HG02798 (cell line): ENCODE measurements around the gene ARHGAP4.

Experiments used
- ATAC-seq: cut with Tn5 transposase; IDR thresholded peaks from one replicate; pipeline ENCODE4 v1.9.1; 2021; ENCODE audit warnings: mild to moderate bottlenecking; ENCODE audit not compliant: unreplicated experiment, poor library complexity

The ARHGAP4 gene

DNA sequence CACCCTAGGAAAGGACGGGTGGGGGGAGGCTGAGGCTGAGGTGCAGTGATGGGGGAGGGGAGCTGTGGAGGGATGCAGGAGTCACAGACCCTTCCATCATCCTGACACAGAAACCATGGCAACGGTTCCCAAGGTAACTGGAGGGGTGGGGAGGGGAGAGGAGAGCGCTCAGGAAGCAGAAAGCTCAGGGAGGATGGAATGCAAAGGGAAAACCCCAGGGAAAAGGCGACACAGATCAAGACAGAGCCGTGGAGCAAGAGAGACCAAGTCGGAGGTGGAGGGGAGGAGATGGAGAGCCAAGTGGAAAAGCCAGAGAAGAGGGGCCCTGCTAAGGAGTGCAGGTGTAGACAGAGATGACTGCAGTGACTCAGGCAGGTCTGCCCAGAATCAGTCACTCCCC is 54.6 kb downstream of the ARHGAP4 start:
- ATAC-seq = no peak

DNA sequence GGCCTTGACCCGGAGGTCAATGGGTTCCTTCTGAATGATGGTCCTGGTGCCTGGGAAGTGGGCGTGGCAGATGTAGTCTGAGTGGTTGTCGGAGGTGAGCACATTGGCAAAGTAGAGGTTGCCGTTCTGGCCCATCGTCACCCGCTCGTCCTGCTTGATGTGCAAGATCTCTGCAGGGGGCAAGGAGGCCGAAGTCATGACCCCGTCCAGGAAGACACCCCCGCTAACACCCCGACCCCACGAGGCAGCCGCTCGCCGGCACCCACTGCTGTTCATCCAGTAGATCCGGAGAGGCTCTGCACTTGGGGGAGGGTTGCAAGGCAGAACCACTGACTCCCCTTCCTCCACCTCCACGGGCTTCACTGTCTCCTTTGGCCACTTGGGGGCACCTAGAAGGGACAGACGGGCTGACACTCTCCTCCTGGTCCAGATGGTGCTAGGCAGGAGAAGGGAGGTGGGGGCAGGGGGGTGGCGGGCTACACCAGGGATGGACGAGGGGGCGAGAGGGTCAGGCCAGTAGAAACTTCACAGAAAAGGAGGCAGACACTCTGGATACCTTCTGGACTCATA is 55.2 kb downstream of the ARHGAP4 start:
- no peak for ATAC-seq

DNA sequence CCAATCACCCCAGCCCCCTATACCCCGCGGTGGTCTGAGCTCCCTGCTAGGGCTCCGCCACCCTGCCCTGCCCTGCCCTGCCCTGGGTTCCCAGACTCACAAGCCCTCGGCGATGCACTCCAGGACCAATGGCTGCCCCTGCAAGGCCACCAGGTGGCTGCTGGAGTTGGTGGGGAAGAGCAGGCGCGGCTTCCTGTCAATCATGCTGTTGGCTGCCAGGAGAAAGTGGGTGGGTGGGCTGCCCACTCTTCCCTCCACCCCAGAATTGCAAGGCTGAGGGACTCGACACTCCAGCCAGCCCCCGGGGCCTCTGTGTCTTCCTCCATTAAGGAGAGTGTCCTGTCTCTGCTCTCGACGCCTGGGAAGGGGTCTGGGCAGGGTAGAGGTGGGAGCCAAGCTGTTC is 55.8 kb downstream of the ARHGAP4 start:
- no peak for ATAC-seq

DNA sequence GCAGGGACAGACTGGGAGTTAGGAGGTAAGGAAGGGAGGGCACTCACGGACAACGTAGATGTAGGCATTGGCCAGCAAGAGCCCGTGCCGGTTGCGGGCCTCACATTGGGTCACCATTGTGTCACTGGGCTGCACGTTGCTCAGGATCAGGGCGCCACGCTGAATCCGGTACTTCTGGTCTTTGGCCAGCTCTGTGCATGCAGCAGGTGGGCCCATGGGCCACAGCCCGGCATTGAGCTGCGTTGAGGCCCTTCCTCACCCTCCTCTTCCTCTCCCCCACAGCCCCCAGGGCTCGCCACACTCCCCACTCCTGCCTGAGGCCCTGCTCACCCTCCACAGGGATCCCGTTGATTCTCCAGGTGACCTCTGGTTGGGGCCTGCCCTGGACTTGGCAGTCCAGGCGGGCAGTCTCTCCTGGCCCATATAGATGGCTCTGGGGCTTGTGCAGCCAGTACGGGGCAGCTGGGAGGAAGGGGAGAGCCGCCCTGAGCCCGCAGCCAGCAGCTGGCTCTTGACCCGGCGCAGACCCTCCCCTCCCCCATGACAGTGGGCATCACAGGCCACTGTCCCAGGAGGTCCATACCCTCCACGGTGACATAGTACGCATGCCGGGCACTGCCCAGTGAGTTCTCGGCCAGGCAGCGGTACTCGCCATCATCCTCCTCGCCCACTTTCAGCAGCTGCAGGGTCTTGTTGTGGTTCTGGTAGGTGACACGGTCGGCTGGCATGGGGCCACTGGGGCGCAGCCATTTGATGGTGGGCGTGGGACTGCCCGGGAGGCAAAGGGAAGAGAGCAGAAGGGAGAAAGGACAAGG is 56.4 kb downstream of the ARHGAP4 start:
- no peak for ATAC-seq

DNA sequence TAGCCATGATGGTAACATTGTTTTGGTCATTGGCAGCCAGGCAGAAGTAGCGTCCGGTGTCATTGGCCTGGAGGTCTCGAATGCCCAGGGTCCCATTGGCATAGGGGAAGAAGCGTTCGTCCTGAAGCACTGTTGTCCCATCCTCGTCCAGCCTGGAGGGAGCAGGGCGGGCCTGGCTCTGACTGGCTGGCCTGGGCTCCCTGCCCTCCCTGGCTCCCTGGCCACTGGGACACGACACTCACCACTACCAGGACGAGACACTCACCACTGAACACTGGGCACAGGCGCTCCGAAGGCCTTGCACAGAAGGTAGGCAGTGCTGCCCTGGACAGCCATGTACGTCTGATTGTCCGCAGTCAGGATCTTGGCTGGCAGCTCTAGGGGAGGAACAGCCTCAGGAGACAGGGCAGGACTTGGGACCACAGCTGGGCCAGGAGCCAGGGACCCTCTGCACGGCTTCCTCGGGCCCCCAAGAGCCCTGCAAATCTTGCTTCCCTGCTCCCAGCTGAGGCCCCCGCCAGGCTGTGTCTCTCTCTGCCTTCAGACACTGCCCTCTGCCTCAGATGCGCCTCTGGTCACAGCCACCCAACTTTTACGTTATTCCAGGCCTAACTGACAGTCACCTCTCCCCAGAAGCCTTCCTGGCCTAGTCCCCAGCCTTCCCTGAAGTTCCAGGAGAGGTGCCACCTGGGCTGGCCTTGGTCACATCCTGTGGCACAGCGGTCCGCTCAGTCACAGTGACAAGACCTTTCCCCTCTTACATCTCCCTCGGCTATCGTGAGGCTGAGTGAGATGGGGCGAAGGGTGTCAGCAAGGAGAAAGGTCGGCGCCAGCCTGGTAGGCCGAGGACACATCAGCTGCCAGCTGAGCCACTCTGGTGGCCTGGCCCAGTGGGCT is 57.2 kb downstream of the ARHGAP4 start:
- no peak for ATAC-seq

DNA sequence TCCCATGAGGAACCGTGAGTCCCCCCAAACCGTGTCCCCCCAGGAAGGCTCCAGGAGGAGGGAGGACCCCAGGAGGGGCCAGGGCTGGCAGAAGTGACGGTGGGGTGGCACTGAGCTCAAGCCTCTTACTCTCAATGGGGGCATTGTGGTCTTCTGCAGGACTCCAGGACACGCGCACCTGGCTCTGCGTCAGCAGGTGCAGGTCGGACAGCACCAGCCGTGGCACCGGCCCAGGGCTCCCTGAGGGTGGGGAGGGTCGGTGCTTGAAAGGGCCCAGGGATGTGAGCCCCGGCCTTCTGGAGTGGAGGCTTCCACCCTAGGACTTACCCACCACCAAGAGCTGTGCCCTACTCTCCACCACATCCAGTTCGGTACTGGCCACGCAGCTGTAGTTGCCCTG is 58.4 kb downstream of the ARHGAP4 start:
- no peak for ATAC-seq

DNA sequence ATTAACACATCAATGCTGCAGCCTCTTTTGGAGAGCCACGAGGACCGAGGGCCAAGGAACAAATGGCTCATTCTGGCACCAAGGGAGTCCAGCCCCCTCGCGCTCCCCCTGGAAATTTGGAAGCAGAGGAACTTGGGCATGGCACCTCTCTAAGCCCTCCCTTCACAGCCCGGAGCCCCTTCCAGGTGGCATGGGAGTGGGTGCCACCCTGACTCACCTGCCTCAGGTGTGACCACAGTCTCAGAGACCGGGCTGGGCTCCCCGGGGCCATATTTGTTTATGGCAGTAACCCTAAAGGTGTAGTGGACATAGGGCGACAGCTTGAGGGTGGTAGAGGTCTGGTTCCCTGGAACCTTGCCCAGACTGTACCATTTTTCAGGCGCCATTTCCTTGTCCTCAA is 58.9 kb downstream of the ARHGAP4 start:
- ATAC-seq = no peak

DNA sequence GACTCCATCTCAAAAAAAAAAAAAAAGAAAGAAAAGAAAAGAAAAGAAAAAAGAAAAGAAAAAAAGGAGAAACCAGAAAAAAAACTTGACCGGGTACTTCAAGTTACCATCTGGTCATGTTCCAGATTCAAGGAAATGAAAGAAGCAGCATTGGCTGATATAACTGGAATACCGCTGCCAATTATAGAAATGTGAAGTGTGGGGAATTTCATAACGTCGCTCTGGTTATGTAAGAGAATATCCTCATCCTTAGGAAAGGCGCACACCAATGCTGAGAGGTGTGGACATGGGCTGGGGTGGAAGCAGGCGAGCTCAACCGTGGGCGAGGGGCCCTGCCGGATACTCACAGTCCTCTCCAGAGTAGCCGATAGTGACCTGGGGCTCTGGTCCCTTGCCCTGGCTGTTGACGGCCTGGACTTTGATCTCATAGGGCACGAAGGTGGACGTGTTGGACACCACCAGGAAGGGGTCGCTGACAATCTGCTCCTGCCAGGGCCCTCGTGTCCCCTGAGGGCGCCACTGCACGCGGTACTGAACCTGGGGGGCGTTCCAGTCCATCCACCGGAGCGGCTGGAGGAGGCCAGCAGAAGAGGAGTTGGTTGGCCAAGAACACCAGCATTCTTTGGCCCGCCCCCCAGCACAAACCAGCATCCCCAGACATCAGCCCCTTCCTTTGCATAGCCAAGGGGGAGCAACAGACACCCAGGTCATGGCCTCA is 59.6 kb downstream of the ARHGAP4 start:
- no peak for ATAC-seq

DNA sequence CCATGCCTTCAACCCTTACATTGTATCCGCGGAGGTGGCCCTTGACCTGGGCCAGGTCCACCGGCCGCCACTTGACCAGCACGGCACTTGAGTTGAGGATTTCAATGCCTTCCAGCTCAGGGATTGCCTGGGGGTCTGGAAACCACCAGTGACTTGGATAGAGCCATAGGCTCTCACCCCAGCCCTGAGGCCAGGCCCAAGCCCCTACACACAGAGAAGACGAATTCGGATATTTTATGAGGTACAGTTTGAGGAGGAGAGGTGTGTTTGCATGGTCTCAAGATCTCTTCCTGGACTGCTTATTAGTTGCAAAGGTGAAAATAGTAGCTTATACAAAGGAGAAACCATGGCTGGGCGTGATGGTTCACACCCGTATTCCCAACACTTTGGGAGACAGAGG is 60.4 kb downstream of the ARHGAP4 start:
- no peak for ATAC-seq

DNA sequence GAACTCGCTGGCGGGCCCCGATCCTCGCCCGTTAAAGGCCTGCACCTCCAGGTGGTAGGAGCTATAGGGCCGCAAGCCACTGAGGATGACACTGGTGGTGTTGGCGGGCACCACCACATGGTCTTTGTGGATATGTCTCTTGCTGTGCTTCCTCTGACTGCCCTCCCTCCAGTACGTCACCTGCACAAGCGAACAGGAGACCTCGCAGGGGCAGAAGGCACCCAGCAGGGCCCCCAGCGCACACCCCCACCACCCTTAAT is 60.8 kb downstream of the ARHGAP4 start:
- ATAC-seq = no peak

DNA sequence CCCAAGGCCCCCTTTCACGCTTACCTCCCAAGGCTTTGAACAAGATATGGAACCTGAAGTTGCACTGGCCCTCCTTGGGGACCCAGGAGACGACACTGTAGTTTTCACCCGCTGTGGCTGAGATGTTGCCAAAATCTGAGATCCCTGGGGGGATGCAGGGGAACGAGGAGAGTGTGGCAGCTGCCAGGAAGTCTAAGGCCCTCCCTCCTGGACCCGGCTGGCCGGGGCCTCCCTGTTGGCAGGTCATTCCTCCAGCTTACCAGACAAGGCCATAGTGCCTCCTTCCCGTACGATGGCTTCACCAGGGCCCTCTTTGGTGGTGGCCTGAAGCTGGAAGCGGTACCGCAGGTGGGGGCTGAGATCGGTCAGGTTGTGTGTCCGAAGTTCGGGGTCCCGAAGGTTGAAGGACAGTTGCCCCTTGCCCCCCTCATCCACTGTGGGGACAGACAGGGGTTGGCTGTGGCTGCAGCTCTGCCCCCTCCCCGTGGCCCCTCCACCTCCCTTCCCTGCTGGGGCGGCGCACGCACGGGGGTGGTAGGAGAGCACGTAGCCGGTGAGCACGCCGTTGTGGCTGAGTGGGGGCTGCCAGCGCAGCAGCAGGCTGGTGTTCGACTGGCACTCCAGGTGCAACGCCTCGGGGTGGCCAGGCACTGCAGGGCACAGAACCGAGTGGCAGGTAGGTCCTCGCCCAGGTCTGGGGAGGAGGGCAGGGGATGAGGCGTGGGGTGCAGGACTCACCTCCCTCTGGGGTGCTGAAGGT is 61.3 kb downstream of the ARHGAP4 start:
- no peak for ATAC-seq

DNA sequence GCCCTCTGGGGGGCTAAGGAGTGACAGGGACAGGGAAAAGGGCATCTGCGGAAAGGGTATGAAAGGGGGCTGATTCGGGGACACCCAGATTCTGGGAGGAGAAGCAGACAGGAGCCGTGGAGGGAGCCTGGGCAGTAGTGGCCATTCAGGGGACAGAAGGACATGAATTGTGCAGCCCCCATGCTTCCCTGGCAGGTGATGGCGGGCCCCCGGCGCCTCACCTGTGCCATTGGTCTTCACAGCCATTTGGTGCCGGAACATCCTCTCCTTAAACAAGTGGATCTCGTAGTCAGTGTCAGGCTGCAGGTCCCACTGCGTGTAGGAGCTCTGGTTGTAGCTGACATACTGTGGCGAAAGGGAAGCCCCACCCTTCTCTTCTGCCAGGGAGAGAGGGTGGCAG is 62.0 kb downstream of the ARHGAP4 start:
- ATAC-seq = no peak

DNA sequence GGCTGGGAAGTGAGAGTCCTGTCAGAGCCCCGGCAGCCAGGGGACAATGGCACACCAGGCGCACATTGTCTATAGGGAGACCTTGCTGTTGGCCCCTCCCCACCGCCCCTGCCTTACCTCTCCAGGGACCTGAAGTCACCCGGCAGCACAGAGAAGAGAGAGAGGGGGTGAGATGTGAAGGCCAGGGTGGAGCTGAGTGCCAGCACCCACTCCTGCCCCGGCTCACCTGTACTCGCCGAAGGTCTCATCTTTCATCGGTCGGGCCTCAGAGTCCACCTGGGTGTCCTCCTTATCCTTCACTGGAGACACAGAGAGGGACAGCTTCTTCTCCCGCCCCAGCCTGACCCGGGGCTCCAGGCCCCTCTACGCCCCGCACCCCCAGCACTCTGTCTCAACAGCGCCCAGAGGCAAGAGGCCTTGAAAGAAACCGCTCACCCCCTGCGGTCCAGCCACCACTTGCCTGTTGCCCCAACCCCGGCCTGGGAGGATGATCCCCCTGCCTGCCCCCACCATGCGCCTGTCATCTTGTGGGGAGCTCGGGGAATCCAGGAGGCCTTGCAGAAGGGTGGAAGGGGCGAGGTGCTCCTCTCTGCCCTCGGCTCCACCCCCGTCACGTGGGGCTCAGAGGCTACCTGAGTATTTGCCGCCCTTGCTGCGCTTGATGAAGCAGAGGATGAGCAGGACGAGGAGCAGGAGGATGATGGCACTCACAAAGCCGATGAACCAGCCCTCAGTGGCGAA is 62.6 kb downstream of the ARHGAP4 start:
- ATAC-seq = no peak

DNA sequence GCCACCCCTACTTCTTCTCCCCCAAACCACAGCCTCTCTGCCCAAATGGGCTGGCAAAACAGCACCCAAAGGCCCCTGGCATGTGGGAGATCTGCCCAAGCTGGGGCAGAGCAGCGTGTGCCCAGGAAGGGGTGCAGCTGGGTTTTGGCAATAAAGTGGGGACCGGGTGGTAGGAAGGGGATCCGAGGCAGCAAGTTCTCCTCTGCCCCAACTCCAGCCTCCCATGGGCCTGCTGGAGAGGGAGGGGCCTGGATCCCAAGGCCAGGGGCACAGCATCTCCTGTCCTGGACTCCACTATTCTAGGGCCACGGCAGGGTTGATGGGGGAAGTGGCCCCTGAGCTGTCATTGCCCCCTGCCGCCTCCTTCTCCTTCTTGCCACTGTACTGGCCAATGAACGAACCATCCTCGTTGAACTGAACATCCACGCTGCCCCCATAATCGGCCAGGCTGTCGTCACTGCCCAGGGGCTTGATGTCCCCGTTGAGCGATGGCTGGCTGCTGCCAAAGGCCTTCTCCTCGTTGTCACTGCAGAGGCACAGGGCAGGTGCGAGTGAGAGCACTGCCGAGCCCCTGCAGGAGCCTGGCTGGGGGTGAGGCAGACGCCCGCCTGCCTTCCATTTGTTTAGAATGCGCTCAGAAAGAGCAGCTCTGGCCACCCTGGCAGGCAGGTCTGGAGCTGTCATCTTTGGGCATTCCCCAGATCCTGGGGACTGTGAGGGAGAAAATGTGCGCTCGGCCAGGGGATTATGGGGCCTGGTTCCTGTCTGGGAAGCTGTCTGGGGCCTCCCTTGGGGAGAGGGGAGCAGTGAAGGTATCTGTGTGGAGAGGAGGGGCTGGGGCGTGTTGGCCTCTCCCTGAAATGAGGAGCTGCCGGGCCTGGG is 63.5 kb downstream of the ARHGAP4 start:
- ATAC-seq = no peak

DNA sequence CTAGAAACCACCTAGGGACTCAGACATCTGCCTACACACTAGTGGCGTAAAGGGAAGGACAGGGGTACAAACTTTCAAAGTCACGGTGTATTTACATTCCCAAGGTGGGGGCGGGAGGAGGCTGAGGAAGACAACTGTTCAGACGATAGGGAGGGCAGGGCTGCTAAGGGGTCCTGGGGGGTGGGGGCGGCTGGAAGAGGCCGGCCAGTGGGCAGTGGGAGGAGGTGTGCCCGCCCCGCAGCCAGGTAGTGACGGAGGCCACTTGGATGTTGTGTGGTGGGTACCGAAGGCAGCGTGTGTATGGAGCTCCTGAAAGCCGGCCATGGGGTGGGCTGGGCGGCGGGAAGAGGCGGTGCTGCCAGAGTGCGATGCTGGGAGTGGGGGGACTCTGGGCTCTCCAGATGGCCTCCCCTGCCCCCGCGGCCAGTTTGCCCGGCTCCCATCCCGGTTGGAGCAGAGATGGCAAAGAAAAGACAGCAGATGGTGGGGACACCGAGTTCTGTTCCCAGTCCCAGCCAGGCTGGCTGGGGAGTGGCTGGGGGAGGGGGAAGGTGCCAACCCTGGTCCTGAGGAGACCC is 64.2 kb downstream of the ARHGAP4 start:
- ATAC-seq = no peak

DNA sequence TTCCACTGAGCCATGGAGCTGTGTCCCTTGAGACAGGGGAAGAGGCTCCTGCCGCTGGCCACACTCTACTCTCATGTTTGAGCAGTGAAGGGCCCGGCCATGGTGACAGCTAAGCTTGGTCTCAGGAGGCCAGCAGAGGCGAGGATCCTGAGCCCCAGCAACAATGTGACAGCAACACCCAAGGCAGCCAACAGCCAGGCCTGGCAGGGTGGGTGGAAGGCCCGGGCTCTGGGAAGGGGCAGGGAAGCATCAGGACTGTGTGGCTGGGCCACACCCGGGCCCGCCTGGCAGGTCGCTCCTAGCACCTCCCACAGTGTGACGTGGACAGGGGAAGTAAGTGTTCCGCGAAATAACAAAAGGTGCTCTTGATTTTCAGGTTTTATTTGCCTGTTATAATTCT is 64.9 kb downstream of the ARHGAP4 start:
- no peak for ATAC-seq
